Esophagus muscularis mucosa (tissue), 4 donors: ENCODE measurements around the gene DPYSL4. TPM values are rescaled to one million over a fixed set of nuclear protein-coding genes. Genes with fewer than 3 reads are reported as not detected.

Experiments
- DNase-seq: peaks from one replicate; pipeline ENCODE4 v3.0.0-alpha.2; 2017; ENCODE audit errors: extremely low spot score
- H3K27ac ChIP-seq, 4 donors: fragments of 200-600 bp; sonication (generic); replicated peaks in 1 of 4; 1 replicate in 3 of 4; 2 replicates in 1 of 4; pipeline ENCODE4 v1.5.1; 2016 to 2019; ENCODE audit warnings: mild to moderate bottlenecking in 1 of 4
- H3K27me3 ChIP-seq, 4 donors: fragments of 200-600 bp; sonication (generic); one replicate each; pipeline versions ENCODE4 v1.5.1 to v1.6.0; 2016 to 2019
- H3K36me3 ChIP-seq, 4 donors: fragments of 200-600 bp; sonication (generic); one replicate each; pipeline ENCODE4 v1.5.1; 2016 to 2019
- H3K4me1 ChIP-seq, 4 donors: fragments of 200-600 bp; sonication (generic); one replicate each; pipeline ENCODE4 v1.5.1; 2016 to 2019
- H3K4me3 ChIP-seq, 4 donors: fragments of 200-600 bp; sonication (generic); 1 replicate in 2 of 4; 2 replicates in 2 of 4; pipeline ENCODE4 v1.5.1; 2016 to 2019; ENCODE audit warnings: mild to moderate bottlenecking in 4 of 4, moderate library complexity in 1 of 4
- H3K9me3 ChIP-seq, 4 donors: fragments of 200-600 bp; sonication (generic); 1 replicate in 3 of 4; 2 replicates in 1 of 4; pipeline ENCODE4 v1.5.1; 2016 to 2019
- CTCF ChIP-seq, 3 experiments: fragments of 200-600 bp in 2 of 3; fragments of 450-650 bp in 1 of 3; sonication (generic) in 2 of 3; IDR thresholded peaks; one replicate each; pipeline ENCODE4 v1.5.1; 2017 to 2019; ENCODE audit warnings: antibody characterized with exemption in 3 of 3, mild to moderate bottlenecking in 2 of 3, moderate library complexity in 1 of 3
- EP300 ChIP-seq: sonication (generic); formaldehyde crosslinking; IDR thresholded peaks from one replicate; pipeline ENCODE4 v1.6.1; 2017; ENCODE audit warnings: antibody characterized with exemption
- POLR2A ChIP-seq: fragments of 450-650 bp; IDR thresholded peaks from one replicate; pipeline ENCODE4 v1.6.1; 2017; ENCODE audit warnings: antibody characterized with exemption, moderate library complexity, mild to moderate bottlenecking, low read depth
- POLR2AphosphoS5 ChIP-seq, 2 donors: sonication (generic); formaldehyde crosslinking; IDR thresholded peaks; one replicate each; pipeline ENCODE4 v1.6.1; 2017; ENCODE audit warnings: antibody characterized with exemption in 2 of 2
- WGBS: methylation state at CpG from one replicate; pipeline ENCODE4 v1.1.5; 2018; 5-methylcytosine and 5-hydroxymethylcytosine counted together
- intact Hi-C: fragments of 100-400 bp; cut with DNase I; formaldehyde crosslinking; loops from one replicate; pipeline ENCODE4 v1.15.1; 2023
- total RNA-seq, 4 donors: library from RNA; depleted of rRNA; stranded (reverse); fragments of >200 nt; gene quantifications; one replicate each; pipeline versions ENCODE4 v1.1.0 to v1.2.1, GENCODE V29; 2016

Gene DPYSL4
- total RNA-seq, 4 donors from 2014 or later = 0.42 to 4.5 (median 1.9) TPM

GRCh38 chr10:132173185-132173584, 13.6 kb upstream of the DPYSL4 start:
- no peaks in the 10 kb centered on the region for H3K9me3 ChIP-seq
- H3K27ac ChIP-seq = no peak overlapping the region
- no peak overlapping the region for H3K4me3 ChIP-seq
- H3K4me1 ChIP-seq = peaks cover 8 to 16% (median 10%) of the 10 kb centered on the region in 4 donors
- no peak for DNase-seq
- WGBS = 90% methylated on average over 5 of the region's 5 CpGs
- peaks cover 0 to 46% (median 0%) of the 10 kb centered on the region in 4 donors for H3K27me3 ChIP-seq
- H3K36me3 ChIP-seq = peaks cover 0 to 30% (median 23%) of the 10 kb centered on the region in 4 donors
- intact Hi-C loops = no loop called here
- TF ChIP-seq EP300 (no peak), CTCF (IDR thresholded peaks at IDR 0.05) (no peak), POLR2A (no peak), POLR2AphosphoS5 (IDR thresholded peaks at IDR 0.05) (no peak)

GRCh38 chr10:132174237-132174636, 12.5 kb upstream of the DPYSL4 start:
- no peak for DNase-seq
- intact Hi-C loops = no loop called here
- WGBS = 97% methylated on average over 11 of the region's 11 CpGs

GRCh38 chr10:132175408-132175807, 11.3 kb upstream of the DPYSL4 start:
- Histone ChIP-seq H3K4me3 (no peak overlapping the region), H3K27me3 (peaks cover 0 to 35% (median 0%) of the 10 kb centered on the region in 4 donors), H3K27ac (no peak overlapping the region), H3K9me3 (no peaks in the 10 kb centered on the region), H3K4me1 (peaks cover 8 to 21% (median 10%) of the 10 kb centered on the region in 4 donors), H3K36me3 (peaks cover 0 to 8% (median 6%) of the 10 kb centered on the region in 4 donors)
- 55% methylated on average over 6 of the region's 6 CpGs for WGBS
- DNase-seq = no peak
- intact Hi-C loops = no loop called here
- TF ChIP-seq POLR2AphosphoS5 (IDR thresholded peaks at IDR 0.05) (no peak), EP300 (no peak), CTCF (IDR thresholded peaks at IDR 0.05) (no peak), POLR2A (no peak)

More at GRCh38 chr10:132174237-132174636, 12.5 kb upstream of the DPYSL4 start:
- H3K9me3 ChIP-seq = no peaks in the 10 kb centered on the region
- H3K36me3 ChIP-seq = peaks cover 0 to 20% (median 16%) of the 10 kb centered on the region in 4 donors
- no peak overlapping the region for H3K27ac ChIP-seq
- no peak for TF ChIP-seq POLR2AphosphoS5 (IDR thresholded peaks at IDR 0.05)
- TF ChIP-seq EP300 = no peak
- no peak for TF ChIP-seq CTCF (IDR thresholded peaks at IDR 0.05)
- no peak for TF ChIP-seq POLR2A
- H3K27me3 ChIP-seq = peaks cover 0 to 47% (median 0%) of the 10 kb centered on the region in 4 donors
- no peak overlapping the region for H3K4me3 ChIP-seq
- H3K4me1 ChIP-seq = peaks cover 8 to 18% (median 10%) of the 10 kb centered on the region in 4 donors

- no peak overlapping the region for H3K27ac ChIP-seq
- no peak for DNase-seq
- H3K4me1 ChIP-seq = peaks cover 8 to 21% (median 10%) of the 10 kb centered on the region in 4 donors
- peaks cover 0 to 2% (median under 1%) of the 10 kb centered on the region in 4 donors for H3K36me3 ChIP-seq
- intact Hi-C loops = no loop called here
- TF ChIP-seq EP300 (no peak), POLR2A (no peak), CTCF (IDR thresholded peaks at IDR 0.05) (no peak), POLR2AphosphoS5 (IDR thresholded peaks at IDR 0.05) (no peak)
- 35% methylated on average over 4 of the region's 16 CpGs for WGBS
- H3K27me3 ChIP-seq = peaks cover 0 to 32% (median 0%) of the 10 kb centered on the region in 4 donors
- no peak overlapping the region for H3K4me3 ChIP-seq
- H3K9me3 ChIP-seq = no peaks in the 10 kb centered on the region
Observed at GRCh38 chr10:132175907-132176581, 10.7 kb upstream of the DPYSL4 start.
